Astrocyte (in vitro differentiated cells and primary cell): ENCODE data around the gene ADCY2. TPM values are rescaled to one million over a fixed set of nuclear protein-coding genes. Genes with fewer than 3 reads are reported as not detected.

Source experiments
- DNase-seq: peaks from one replicate; pipeline ENCODE4 v3.0.0-alpha.2; 2010; ENCODE audit warnings: low read depth
- FAIRE-seq: peaks from 2 replicates; lab custom pipeline; 2011; peaks lifted over from hg19 to GRCh38; lab: Jason Lieb, UNC
- H2AFZ ChIP-seq: 2 replicates; pipeline ENCODE4 v1.6.0; 2012; ENCODE audit warnings: low read depth, low read length, inconsistent platforms
- H3K27ac ChIP-seq: 2 replicates; pipeline ENCODE4 v1.5.1; 2011; ENCODE audit warnings: low read depth, low read length, inconsistent platforms
- H3K27me3 ChIP-seq: 2 replicates; pipeline ENCODE4 v1.6.0; 2011; ENCODE audit warnings: low read length, inconsistent platforms; ENCODE audit not compliant: insufficient read depth
- H3K36me3 ChIP-seq: 2 replicates; pipeline ENCODE4 v1.5.1; 2011; ENCODE audit warnings: low read length, inconsistent platforms; ENCODE audit not compliant: insufficient read depth
- H3K4me1 ChIP-seq: 2 replicates; pipeline ENCODE4 v1.5.1; 2011; ENCODE audit warnings: low read length, inconsistent platforms; ENCODE audit not compliant: insufficient read depth
- H3K4me2 ChIP-seq: 2 replicates; pipeline ENCODE4 v1.6.0; 2012; ENCODE audit warnings: low read length, inconsistent platforms
- H3K4me3 ChIP-seq: 2 replicates; pipeline ENCODE4 v1.5.1; 2011; ENCODE audit warnings: low read depth, mild to moderate bottlenecking, low read length, inconsistent platforms; ENCODE audit not compliant: insufficient read depth
- H3K79me2 ChIP-seq: 2 replicates; pipeline ENCODE4 v1.6.0; 2012; ENCODE audit warnings: mild to moderate bottlenecking, low read length, inconsistent platforms; ENCODE audit not compliant: insufficient read depth
- H3K9ac ChIP-seq: 2 replicates; pipeline ENCODE4 v1.6.0; 2012; ENCODE audit warnings: mild to moderate bottlenecking, low read length, inconsistent platforms
- H3K9me3 ChIP-seq: 2 replicates; pipeline ENCODE4 v1.5.1; 2012; ENCODE audit warnings: low read depth, mild to moderate bottlenecking, low read length, inconsistent platforms; ENCODE audit not compliant: insufficient read depth
- H4K20me1 ChIP-seq: 2 replicates; pipeline ENCODE4 v1.6.0; 2012; ENCODE audit warnings: low read length, inconsistent platforms; ENCODE audit not compliant: insufficient read depth
- H3K27ac Mint-ChIP-seq: one replicate; pipeline ENCODE4 v1.8.0; 2021; ENCODE audit warnings: mild to moderate bottlenecking, mixed read lengths; ENCODE audit not compliant: unreplicated experiment
- H3K27me3 Mint-ChIP-seq: one replicate; pipeline ENCODE4 v1.8.0; 2021; ENCODE audit warnings: low read depth, mixed read lengths; ENCODE audit not compliant: unreplicated experiment
- H3K36me3 Mint-ChIP-seq: one replicate; pipeline ENCODE4 v1.8.0; 2021; ENCODE audit warnings: low read depth, mixed read lengths; ENCODE audit not compliant: unreplicated experiment
- H3K4me1 Mint-ChIP-seq: one replicate; pipeline ENCODE4 v1.8.0; 2021; ENCODE audit warnings: low read depth, mixed read lengths; ENCODE audit not compliant: unreplicated experiment
- H3K4me3 Mint-ChIP-seq: one replicate; pipeline ENCODE4 v1.8.0; 2021; ENCODE audit warnings: mild to moderate bottlenecking, moderate library complexity, mixed read lengths; ENCODE audit not compliant: unreplicated experiment
- H3K9me3 Mint-ChIP-seq: one replicate; pipeline ENCODE4 v1.8.0; 2021; ENCODE audit warnings: mild to moderate bottlenecking, mixed read lengths; ENCODE audit not compliant: unreplicated experiment
- CTCF ChIP-seq: IDR thresholded peaks from 2 replicates; pipeline ENCODE4 v1.5.1; 2011; ENCODE audit warnings: low read depth, mild to moderate bottlenecking, inconsistent platforms, low read length, moderate library complexity; ENCODE audit not compliant: insufficient read depth
- EZH2 ChIP-seq: IDR thresholded peaks from 2 replicates; pipeline ENCODE4 v1.6.1; 2012; ENCODE audit warnings: mild to moderate bottlenecking, low read length, inconsistent platforms; ENCODE audit not compliant: insufficient read depth
- total RNA-seq: library from RNA; stranded (reverse); gene quantifications from 2 replicates; pipeline ENCODE4 v1.2.1, GENCODE V29; 2021

The ADCY2 gene
- total RNA-seq, 1 donor from 2014 or later: 5.7 TPM

- no peak overlapping the region for H3K4me3 Mint-ChIP-seq
- Histone ChIP-seq H3K27me3 (no peaks in the 10 kb centered on the region), H3K4me2 (no peak overlapping the region), H3K4me3 (no peak overlapping the region), H3K36me3 (no peaks in the 10 kb centered on the region), H4K20me1 (no peaks in the 10 kb centered on the region), H2AFZ (no peak overlapping the region), H3K9me3 (no peaks in the 10 kb centered on the region), H3K9ac (no peak overlapping the region), H3K27ac (no peak overlapping the region), H3K4me1 (peaks cover 4% of the 10 kb centered on the region), H3K79me2 (no peaks in the 10 kb centered on the region)
- H3K9me3 Mint-ChIP-seq: no peaks in the 10 kb centered on the region
- H3K4me1 Mint-ChIP-seq: peaks cover 8% of the 10 kb centered on the region
- no peak overlapping the region for H3K27ac Mint-ChIP-seq
- FAIRE-seq (no peak), DNase-seq (no peak)
- no peak for TF ChIP-seq CTCF
- no peak for TF ChIP-seq EZH2
- H3K36me3 Mint-ChIP-seq: no peaks in the 10 kb centered on the region
- H3K27me3 Mint-ChIP-seq: no peaks in the 10 kb centered on the region
These were observed 238.9 kb downstream of the ADCY2 start for GRCh38 chr5:7634837-7635236.

GRCh38 chr5:7638456-7638855, 242.5 kb downstream of the ADCY2 start:
- no peak overlapping the region for H3K9ac ChIP-seq
- peak overlapping the region; percentile 24 for H3K27ac ChIP-seq
- peaks cover 4% of the 10 kb centered on the region for H3K4me1 ChIP-seq
- peak overlapping the region; percentile 58 for H2AFZ ChIP-seq
- H3K4me2 ChIP-seq: peak overlapping the region; percentile 11
- Mint-ChIP-seq H3K27me3 (no peaks in the 10 kb centered on the region), H3K4me3 (no peak overlapping the region), H3K9me3 (peaks cover 4% of the 10 kb centered on the region), H3K4me1 (peaks cover 20% of the 10 kb centered on the region), H3K36me3 (no peaks in the 10 kb centered on the region), H3K27ac (peak overlapping the region; percentile 44)
- peak; percentile 31 for DNase-seq
- no peak for FAIRE-seq
- H4K20me1 ChIP-seq: no peaks in the 10 kb centered on the region
- TF ChIP-seq EZH2 (no peak), CTCF (no peak)
- H3K9me3 ChIP-seq: no peaks in the 10 kb centered on the region
- H3K36me3 ChIP-seq: no peaks in the 10 kb centered on the region
- H3K27me3 ChIP-seq: no peaks in the 10 kb centered on the region
- no peaks in the 10 kb centered on the region for H3K79me2 ChIP-seq
- H3K4me3 ChIP-seq: no peak overlapping the region

GRCh38 chr5:7642029-7642428, 246.1 kb downstream of the ADCY2 start:
- DNase-seq (peak; percentile 29), FAIRE-seq (no peak)
- Histone ChIP-seq H3K4me3 (no peak overlapping the region), H3K9ac (no peak overlapping the region), H2AFZ (no peak overlapping the region), H3K27me3 (no peaks in the 10 kb centered on the region), H3K4me1 (peaks cover 4% of the 10 kb centered on the region), H3K36me3 (no peaks in the 10 kb centered on the region), H3K9me3 (no peaks in the 10 kb centered on the region), H3K27ac (no peak overlapping the region), H3K4me2 (no peak overlapping the region), H3K79me2 (no peaks in the 10 kb centered on the region), H4K20me1 (no peaks in the 10 kb centered on the region)
- Mint-ChIP-seq H3K36me3 (no peaks in the 10 kb centered on the region), H3K27me3 (no peaks in the 10 kb centered on the region), H3K4me3 (no peak overlapping the region), H3K9me3 (peaks cover 9% of the 10 kb centered on the region), H3K27ac (no peak overlapping the region), H3K4me1 (peaks cover 20% of the 10 kb centered on the region)
- no peak for TF ChIP-seq EZH2
- no peak for TF ChIP-seq CTCF
